ENCODE results near the gene SLC25A5. TPM values are rescaled to one million over a fixed set of nuclear protein-coding genes. Genes with fewer than 3 reads are reported as not detected.

The SLC25A5 gene
- total and polyA plus RNA-seq, 4 donors: 191 to 304 (median 207) TPM

GRCh38 chrX:119481323-119481801 is 13.1 kb downstream of the SLC25A5 start:
- WGBS: 31% methylated on average over 4 of the region's 4 CpGs
- TF ChIP-seq TAF1 (conservative IDR thresholded peaks at IDR 0.05) (no peak), CTCF (IDR thresholded peaks at IDR 0.05; ENCODE audit: low read depth, low read length, missing input control) (no peak), HNF4G (IDR thresholded peaks at IDR 0.05) (no peak), EGR1 (IDR thresholded peaks at IDR 0.05; ENCODE audit: low read depth in 2 of 2) (no peak), ZBTB33 (IDR thresholded peaks at IDR 0.05) (no peak), REST (IDR thresholded peaks at IDR 0.05) (no peak), ATF3 (IDR thresholded peaks at IDR 0.05) (no peak), FOXA2 (IDR thresholded peaks at IDR 0.05) (no peak), JUND (IDR thresholded peaks at IDR 0.05) (no peak), NR2F2 (IDR thresholded peaks at IDR 0.05) (no peak), HNF4A (conservative IDR thresholded peaks at IDR 0.05) (peak in 1 of 2 donors; percentile 21), SP1 (IDR thresholded peaks at IDR 0.05) (peak; percentile 48), YY1 (IDR thresholded peaks at IDR 0.05) (peak; percentile 13), GABPA (IDR thresholded peaks at IDR 0.05 in 1 of 2, conservative IDR thresholded peaks at IDR 0.05 in 1 of 2) (no peak), FOXA1 (IDR thresholded peaks at IDR 0.05) (no peak), RAD21 (IDR thresholded peaks at IDR 0.05) (no peak), RXRA (IDR thresholded peaks at IDR 0.05) (peak; percentile 75 to 79), MAX (IDR thresholded peaks at IDR 0.05) (no peak)
- Histone ChIP-seq H3K27ac (ENCODE audit: low read depth in 1 of 2, low read length in 2 of 2) (peak overlapping the region in 1 of 2 donors; percentile 84), H3K9ac (ENCODE audit: low read depth in 1 of 2, low read length in 2 of 2) (no peak overlapping the region), H3K9me3 (ENCODE audit: control insufficient read depth in 4 of 4, low read length in 3 of 4) (no peaks in the 10 kb centered on the region), H3K36me3 (ENCODE audit: control insufficient read depth in 4 of 4, insufficient read depth in 3 of 4, low read depth in 1 of 4, low read length in 3 of 4) (no peaks in the 10 kb centered on the region), H3K4me1 (ENCODE audit: control insufficient read depth in 4 of 4, insufficient read depth in 4 of 4, low read length in 3 of 4) (peaks cover 6 to 46% (median 35%) of the 10 kb centered on the region in 4 donors), H3K4me3 (ENCODE audit: low read depth in 1 of 3, low read length in 3 of 3) (no peak overlapping the region), H3K27me3 (ENCODE audit: control insufficient read depth in 4 of 4, insufficient read depth in 4 of 4, low read length in 3 of 4) (no peaks in the 10 kb centered on the region)
- no peak for DNase-seq (ENCODE audit: low spot score)
